ENCODE measurements around the gene SCTR.

DNA sequence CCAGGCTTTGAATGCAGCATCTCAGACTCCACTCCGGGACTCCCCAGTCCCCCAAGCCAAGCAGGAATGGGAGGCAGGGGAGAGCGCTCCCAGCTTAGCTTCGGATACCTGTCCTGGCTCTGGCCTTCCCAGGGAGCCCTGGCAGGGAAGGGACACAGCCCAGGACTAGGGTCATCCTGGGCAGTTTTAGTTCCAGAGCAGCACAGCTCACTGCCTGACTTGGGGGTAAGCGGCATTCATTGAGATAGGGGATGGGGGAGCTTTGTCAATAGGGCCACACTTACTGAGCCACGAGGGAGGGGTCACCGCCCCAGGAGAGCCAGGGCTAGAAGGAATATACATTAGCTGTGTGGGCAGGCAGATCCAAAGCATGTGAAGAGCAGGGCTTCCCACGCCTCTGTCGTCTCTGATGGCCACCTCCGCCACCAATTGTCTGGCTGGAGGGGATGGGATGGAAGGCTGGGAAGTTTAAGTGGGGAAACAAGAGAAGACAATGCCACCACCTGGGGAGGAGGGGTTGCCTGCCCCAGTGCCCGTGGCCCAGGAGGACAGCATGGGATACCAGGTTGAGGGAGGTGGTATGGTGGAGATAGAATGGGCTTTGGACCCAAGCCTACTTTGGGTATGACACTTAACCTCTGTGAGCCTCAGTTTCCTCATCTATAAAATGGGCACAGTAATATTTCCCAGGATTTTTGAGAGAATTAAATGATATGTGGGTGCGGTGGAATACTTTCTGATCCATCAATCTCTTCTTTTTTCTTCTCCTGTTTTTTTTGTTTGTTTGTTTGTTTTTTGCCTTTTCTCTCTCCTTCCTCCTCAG lies 40.2 kb downstream of the SCTR start:
- TF ChIP-seq EZH2 (IDR thresholded peaks at IDR 0.05) (no peak), EZH2phosphoT487 (IDR thresholded peaks at IDR 0.05) (no peak)
- TF ChIP-seq, protein P1, sequence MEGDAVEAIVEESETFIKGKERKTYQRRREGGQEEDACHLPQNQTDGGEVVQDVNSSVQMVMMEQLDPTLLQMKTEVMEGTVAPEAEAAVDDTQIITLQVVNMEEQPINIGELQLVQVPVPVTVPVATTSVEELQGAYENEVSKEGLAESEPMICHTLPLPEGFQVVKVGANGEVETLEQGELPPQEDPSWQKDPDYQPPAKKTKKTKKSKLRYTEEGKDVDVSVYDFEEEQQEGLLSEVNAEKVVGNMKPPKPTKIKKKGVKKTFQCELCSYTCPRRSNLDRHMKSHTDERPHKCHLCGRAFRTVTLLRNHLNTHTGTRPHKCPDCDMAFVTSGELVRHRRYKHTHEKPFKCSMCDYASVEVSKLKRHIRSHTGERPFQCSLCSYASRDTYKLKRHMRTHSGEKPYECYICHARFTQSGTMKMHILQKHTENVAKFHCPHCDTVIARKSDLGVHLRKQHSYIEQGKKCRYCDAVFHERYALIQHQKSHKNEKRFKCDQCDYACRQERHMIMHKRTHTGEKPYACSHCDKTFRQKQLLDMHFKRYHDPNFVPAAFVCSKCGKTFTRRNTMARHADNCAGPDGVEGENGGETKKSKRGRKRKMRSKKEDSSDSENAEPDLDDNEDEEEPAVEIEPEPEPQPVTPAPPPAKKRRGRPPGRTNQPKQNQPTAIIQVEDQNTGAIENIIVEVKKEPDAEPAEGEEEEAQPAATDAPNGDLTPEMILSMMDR (IDR thresholded peaks at IDR 0.05) = no peak
